NCI-H2107 treated with DMSO at 0.1 percent for 48 hours (cell line): ENCODE data around the gene PIP5KL1.
A peak's percentile ranks its signal among the peaks of the same experiment; 100 is the strongest.

ENCODE experiments used
- DNase-seq: peaks from one replicate; lab custom pipeline; 2025; ENCODE audit not compliant: unreplicated experiment; lab: John Stamatoyannopoulos, UW

Gene PIP5KL1

DNA sequence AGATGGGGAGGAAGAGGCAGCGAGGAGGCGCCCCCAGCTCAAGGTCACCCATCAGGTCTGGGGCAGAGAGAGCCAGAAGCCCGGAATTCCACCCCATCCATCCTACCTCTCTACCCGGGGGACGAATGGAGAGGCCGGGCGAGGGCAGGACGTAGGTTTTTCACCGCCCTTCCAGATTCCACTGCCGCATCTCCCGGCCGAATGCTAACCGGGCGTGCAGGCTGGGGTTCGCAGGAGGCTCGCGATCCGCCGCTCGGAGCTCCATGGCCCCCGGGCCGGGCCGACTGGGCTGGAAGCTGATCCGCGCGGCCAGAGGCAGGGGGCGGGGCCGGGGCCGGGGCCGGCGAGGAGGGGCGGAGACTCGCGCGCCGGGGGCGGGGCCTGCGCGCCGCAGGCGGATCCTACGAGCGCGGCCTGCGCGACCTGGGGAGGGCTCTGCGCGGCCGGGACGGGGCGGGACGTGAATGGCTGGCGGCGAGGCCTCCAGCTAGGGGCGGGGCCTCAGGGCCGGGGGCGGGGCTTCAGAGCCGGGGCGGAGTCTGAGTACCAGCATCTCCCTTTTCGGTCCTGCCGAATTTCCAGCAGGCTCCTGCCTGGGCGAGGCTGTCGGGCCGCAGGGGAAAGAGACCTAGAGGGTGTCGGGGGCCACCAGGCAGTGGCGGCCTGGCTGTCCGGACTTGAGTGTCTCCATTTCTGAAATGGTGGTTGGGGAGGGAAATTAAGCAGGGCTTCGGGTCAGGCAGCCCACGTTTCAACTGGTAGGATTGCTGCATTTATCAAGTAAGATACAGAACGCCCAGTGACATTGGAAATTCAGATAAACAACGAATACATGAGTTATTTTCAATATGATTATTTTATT lies 13.6 kb downstream of the PIP5KL1 start, which contains the start of gene ST6GALNAC4:
Gene ST6GALNAC4 (minus strand): TSS at position 322 of the 862 bp plus-strand sequence. CDS start 622 bp downstream, outside the sequence.
- DNase-seq: peak; percentile 39

DNA sequence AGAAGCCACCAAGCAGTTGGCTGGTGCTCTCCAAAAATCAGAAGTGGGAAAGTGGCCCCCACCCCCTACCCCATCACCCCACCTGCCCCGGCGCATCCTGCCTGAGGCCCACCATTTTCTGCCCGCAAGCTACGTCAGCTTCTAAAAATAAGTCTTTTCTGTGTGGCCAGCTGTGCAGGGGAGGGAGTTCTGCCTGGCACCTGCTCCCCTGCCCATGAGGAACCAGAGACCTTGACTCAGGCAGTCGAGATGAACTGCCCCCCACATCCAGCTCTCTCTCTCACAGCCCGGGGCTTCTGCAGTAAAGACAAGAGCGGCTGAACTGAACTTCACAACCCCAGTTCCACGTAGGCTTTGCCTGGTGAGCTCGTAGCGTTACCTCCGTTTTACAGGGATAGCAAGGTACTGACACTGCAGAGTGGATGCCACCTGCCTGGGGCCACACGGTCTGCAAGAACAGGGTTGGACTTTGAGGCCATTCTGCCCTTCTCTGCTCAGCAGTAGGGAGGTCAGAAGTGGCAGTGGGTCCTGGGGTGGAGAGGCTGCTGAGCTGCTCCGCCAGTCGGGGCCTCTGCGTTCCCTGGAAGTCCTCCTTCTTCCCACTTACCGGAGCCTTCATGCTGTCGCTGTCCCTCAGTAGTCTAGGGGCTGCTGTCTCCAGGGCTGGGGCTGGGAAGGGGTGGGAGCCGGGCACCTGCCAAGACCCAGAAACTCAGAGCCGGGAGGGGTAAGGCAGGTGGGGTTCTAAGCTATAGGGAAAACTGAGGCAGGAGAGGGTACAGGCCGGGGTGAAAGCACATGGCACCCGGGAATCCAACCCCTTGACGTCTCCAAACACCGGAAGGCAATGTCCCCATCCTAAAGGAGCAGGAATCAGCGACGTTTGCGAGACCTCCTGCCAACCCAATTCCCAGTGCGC lies 14.5 kb downstream of the PIP5KL1 start:
- no peak for DNase-seq

DNA sequence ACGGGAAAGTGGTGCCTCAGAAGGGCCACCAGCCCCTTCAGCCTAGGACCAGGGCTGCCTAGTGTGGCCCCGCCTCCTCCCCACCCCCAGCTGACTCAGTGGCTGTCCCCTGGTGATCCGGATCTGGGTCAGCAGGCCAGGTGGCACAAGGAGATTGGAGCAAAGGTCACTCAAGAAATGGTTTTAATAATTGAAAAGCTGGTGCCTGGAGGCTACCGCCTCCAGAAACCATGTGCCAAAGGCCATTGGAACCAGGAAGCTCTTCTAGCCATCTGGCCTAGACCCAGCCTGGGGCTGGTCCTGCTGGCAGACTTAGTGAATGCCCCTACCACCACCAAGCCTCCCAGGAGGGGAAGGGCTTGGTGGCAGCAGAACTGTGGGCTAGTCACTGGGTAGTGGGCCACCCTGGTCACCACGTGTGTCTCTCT lies 15.2 kb downstream of the PIP5KL1 start:
- no peak for DNase-seq

DNA sequence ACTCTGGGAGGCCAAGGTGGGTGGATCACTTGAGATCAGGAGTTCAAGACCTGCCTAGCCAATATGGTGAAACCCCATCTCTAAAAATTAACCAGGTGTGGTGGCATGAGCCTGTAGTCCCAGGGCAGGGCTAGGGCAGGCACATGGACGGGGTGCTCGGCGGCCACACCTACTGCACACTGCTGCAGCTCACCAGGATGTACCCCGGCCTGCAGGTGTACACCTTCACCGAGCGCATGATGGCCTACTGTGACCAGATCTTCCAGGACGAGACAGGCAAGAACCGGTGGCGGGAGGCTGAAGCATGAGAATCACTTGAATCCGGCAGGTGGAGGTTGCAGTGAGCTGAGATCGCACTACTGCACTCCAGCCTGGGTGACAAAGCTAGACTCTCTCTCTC lies 16.9 kb downstream of the PIP5KL1 start:
- no peak for DNase-seq

DNA sequence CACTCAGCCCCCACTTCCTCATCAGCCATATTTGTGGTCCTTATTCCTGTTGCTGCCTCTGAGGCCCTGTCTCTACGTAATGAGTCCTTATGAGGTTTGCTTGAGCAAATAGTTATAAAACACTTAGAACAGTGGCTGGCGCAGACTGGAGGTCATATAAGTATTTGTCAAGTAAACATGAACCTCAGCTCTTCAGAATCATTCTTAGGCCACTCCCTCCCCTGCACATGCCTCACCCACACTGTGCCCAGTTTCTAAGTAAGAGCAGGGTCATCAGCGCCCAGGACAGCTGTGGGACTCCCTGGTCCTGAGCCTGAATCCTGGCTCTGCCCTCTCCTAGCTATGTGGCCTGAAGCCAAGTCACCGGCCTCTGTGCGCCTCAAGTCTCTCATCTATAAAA lies 17.7 kb downstream of the PIP5KL1 start:
- DNase-seq: no peak

DNA sequence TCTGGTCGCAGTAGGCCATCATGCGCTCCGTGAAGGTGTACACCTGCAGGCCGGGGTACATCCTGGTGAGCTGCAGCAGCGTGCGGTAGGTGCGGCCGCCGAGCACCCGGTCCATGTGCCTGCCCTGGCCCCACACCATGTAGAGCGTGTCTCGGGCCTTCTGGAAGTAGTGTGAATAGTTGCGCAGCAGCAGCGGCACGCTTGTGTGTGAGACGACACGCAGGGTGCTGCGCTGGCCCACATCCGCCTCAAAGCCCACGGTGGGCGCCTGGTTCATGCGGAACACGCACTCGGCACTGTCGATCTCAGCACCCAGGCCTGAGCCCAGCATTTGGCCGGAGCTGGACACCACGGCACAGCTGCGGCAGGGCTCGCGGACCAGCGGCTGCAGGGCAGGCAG lies 18.3 kb downstream of the PIP5KL1 start:
- no peak for DNase-seq

DNA sequence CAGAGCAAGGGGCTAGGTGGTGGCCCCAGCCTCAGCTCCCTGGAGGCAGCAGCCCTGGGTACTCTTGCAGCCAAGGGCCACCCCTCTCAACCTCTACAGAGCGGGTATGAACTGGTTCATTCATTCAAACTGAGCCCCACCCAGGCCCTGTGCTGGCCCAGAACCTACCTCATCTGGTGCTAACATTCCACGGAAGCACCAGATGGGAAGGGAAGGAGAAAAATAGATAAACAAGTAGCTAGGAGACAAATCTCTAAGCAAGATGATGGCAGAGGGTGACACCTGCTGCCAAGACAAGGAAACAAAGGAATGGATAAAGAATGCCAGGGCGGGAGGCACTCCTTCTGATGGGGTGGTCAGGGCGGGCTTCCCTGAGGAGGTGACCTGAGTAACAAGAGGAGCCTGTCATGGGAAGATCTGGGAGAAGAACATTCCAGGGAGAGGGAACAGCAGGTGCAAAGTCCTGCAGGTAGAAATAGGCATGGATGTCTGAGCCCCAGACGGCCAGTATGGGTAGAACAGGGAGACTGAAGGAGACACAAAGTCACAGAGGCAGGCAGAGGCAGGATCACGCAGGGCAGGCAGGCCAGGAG lies 19.9 kb downstream of the PIP5KL1 start:
- DNase-seq: peak; percentile 43

DNA sequence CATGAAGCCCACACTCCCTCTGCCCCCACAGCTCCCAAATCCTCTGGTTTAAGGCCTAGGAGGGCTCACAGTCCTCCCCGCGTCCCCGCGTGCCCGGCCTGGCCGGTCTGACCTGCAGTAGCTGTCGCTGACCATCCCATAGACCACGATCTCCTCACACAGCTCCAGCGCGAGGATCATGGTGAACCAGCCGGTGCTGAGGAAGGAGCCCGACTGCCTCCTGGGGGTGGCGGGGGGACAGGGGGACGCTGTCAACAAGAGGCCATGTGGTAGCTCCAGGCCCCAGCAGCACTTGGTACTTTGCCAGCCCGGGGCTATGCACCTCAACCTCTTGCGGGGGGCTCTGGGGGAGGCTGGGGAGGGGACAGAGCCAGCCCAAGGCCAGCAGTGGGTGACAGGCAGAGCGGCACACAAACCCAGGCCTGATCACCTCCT lies 20.7 kb downstream of the PIP5KL1 start:
- no peak for DNase-seq

DNA sequence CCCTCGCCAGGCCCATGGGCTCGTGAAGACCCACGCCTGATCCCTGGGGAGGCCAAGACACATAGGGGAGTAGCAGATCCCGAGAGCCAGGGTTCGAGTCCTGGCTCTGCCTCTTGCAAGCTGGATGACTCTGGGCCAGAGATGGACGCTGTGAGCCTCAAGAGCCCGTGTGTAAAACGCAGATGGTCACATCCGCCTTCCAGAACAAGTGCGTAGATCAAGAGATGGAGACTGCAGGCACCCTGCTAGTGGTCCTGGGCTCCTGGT lies 22.0 kb downstream of the PIP5KL1 start:
- DNase-seq: no peak

DNA sequence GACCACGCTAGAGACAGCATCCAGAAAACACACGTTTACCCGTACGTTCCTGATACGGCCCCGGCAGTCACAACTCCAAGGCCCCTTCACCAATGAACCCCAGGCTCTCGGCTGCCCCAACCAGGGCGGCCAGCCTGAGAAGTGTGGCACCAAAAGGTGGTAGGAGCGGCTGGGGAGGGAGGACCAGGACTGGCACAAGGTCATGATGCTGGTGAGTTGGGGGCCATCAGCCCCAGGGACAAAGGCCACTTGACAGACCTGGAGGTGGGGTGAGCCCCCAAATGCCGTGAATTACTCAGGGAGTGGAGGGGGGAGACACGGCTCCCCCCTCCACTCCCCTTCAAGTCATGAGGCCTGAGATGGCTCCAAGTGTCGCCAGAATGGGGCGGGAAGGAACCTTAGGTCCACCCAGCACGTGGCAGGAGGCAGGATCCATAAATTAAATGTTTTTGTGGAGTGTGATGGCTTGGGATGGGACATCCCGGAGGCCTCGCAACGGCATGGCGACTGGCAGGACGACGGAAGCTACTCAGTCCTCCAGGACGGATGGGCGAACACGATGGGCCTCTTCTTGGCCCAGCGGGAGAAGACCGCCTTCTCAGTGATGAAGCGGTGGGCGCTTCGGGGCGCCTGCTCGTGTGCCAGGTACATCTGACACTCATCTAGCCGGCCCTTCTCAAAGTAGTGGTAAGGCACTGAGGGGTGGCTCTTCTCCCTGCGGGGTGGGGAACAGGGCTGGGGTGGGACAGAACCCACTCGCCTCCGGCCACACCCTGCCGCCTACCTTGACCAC lies 22.5 kb downstream of the PIP5KL1 start:
- DNase-seq: no peak

DNA sequence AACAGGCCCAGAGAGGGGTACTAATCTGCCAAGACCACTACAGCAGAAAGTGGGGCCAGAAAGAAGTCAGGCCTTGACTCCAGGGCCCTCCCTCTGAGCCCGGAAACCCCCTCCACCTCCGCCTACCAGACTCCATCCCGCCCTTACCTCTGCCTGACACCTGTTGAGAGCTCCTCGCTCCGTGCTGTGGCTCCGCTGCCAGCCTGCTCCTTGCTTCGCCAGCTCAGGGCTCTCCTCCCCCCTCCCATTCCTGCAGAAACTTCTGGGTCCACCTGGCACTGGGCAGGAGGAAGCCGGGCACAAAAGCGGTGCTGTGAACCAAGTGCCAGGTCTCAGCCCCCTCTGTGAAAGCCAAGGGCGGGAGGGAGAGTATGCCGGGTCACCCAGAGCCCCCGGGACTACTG lies 24.8 kb downstream of the PIP5KL1 start:
- DNase-seq: no peak

DNA sequence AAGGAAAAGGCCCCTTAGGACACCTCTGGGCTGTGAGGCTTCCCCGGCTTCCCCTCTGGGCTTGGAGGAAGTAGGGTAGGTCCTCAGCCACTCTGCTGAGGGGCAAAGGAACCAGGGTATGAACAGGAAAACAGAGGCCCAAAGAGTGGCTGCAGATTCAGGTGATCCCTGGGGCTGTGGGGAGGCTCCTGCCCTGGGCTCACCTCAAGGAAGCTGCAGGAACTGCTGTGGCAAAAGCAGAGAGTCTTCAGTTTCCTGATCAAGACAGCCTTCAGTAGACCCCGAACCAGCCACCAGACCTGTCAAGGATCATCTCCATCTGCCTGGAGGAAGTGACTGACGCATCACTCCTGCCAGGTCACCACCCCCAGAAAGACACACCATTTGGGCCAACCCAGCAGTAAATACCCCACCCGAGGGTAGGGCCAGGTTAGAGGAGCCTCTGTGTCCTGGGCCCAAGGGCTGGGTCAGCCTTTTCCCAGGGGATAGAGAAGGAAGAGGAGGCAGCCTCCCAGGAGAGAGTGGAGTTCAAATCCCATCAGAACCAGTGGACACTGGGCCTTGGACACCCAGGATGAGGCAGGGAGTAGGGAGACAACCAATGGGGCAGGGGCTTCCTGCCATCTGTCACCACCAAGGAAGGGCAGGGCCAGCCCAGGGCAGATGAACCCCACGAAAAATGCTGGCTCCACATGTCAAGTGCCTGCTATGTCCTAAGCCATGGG lies 25.4 kb downstream of the PIP5KL1 start:
- DNase-seq: no peak

DNA sequence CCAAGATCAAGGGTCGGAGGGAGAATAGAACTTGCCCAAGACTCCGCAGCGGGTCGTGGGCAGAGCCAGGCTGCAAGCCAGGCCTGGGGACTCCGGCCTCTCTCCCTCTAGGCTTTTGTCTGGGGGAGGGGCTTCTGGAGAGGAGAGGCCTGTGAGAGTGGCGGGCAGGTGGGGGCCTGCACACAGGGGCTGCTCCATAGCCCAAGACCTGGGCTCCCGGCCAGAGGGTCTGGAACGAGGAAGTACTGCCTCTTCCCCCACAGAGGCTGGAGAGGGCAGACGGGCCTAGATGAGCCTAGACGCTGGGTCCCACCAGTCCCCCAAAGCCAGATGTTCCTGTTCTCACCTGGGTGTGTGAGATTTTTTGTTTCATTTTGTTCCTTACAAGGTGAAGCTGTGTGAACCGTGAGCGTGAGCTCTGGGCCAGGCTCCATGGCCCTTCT lies 26.0 kb downstream of the PIP5KL1 start:
- no peak for DNase-seq

DNA sequence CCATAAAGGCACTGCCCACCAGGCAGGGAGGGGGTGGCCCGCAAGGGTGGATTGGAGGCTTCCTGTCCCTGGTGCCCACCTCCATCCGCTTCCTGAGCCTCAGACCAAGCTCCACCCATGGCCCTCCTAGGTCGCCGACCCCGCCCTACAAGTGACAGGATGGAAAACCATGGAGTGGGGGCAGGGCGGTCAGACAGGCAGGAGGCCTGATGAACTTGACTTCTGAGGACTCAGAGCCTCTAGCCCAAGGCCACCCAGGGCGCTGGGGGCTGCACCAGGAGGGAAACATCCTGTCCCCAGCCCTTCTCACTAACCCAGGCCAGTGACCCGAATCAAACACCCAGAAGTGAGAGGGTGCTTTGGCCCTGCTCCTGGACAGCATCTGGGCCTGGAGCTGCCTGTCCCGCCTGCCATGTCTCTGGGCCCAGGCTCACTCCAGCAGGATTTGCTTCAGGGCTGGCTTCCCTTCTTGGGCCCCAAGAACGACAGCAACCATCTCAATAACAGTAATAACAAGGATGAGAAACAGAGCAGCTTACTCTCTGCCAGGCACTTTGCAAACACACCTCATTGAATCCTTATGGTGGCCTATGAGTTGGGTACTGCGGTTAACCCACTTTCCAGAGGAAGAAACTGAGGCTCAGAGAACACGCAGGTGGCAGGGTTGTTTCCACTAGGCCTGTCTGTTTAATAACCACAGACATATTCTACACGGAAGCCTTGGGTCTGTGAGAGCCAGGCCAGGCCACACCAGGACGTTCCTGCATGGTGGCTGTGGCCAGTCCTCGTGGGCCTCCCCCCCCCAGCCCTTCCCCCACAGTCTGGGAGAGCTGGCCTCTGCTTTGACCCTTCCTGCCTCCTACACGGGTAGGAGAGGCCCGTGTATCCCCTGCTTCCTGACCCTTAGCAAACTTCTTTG lies 26.8 kb downstream of the PIP5KL1 start:
- no peak for DNase-seq

DNA sequence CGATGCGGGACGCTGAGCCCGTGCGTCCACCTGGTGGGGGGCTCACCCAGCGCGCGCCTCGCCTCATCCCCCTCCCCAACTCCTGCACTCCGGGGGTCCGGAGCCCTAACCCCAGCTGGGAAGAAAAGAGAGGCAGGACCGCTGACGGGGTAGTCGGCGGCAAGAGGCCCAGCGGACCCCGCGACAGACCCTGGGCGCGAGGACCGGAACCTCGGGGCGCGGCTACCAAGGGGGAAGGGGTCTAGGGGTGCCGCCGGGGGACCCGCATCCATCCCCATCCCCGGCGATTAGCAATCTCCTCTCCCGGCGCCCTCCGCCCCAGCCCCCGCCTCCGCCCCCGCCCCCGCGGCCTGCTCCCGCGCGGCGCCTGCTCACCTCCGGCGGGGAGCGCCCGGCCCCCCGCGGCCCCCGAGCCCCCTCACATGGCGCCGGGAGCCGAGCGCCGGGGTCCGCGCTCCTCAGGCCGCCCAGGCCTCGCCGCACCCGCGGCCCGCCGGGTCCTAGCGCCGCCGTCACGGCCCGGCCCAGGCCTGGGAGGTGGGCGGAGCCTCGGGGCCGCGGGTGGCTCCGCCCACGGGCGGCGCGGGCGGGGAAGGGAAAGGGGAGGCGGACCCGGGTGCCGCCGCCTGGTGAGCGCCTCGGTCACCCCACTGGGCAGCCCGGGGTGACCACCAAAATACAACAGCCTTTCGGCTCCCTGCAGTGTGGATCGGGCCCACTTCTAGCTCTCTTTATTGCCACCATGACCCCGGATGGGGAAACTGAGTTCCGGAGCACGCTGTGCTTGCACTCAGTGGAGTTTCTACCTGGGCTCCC lies 31.2 kb downstream of the PIP5KL1 start, which contains the start of gene ST6GALNAC6:
Gene ST6GALNAC6 (minus strand): TSS at position 476 of the 816 bp plus-strand sequence. CDS start 1,622 bp downstream, outside the sequence.
- DNase-seq: no peak

DNA sequence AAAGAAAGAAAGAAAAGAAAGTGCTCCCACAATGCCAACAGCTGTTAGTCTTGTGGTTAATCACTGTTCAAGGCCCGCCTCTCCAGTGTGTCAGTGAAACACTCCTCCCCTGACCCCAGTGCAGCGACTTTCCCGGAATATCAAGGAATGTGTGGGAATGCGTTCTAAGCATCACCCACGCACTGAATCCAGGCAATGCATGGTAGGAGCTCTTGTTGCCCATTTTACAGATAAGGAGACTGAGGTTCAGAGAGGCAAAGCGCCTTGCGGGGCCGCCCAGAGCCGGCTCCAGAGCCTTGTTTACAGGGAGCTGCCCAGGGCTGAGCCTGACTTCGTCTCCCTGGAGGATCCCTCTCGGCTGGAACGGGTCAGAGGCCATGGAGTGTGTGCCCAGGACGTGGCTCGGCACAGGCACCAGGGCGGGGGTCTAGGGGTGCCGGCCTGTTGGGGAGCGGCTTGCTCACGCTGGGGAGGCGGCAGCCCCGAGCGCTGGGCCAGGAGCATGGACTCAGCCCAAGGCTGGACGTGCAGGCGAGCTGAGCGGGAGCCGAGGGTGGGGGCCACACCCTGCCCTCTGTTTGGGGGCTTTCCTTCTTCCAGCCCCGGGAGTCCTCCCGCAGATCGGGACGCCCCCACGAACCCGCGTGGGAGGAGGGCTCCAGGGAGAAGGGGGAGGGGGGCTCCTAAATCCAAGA lies 32.0 kb downstream of the PIP5KL1 start:
- no peak for DNase-seq

DNA sequence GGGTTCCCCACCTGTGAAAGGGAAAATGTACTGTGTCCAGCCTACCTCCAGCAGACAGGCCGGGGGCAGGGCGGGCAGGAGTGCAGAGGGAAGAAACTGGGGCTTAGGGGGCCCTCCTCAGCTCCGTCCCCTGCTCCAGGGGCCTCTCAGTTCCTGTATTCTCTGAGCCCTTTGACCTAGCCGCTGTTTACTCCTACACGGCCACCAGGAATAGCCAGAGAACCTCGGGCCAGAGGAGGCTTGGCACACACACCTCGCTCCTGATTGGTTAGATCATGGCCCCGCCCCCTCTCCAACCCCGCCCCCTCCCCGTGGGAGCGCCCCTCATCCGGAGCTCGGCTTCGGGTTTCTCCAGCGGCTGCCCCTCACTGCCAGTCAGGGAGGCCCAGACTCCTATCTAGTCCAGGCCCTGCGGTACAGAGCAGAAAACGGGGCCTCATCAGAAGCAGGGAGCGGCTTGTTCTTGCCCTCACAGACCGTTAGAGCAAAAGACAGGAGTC lies 33.3 kb downstream of the PIP5KL1 start:
- no peak for DNase-seq
